Heart left ventricle (tissue), 13 donors: ENCODE results near the gene DRAM2.

Experiments
- POLR2A ChIP-seq, 2 donors: fragments of 450-650 bp; IDR thresholded peaks; one replicate each; pipeline ENCODE4 v1.6.1; 2017; ENCODE audit warnings: antibody characterized with exemption in 2 of 2, mild to moderate bottlenecking in 2 of 2, moderate library complexity in 2 of 2
- TF ChIP-seq, protein P1 (sequence below), 12 donors: fragments of 200-600 bp; sonication (generic) in 4 of 12; IDR thresholded peaks; one replicate each; pipeline versions ENCODE4 v1.5.0 to v1.8.0; 2018 to 2022; ENCODE audit warnings: antibody characterized with exemption in 12 of 12, mild to moderate bottlenecking in 5 of 12
- donor health status: ischemic (EF 13 %, LVEDD 7.1; RV severe dilation, severe dysfunction).
- donor health status: DM: no; HTN: yes; CAD: no.
- donor health status: DM: no; HTN: no; CAD: no.
- donor health status: ischemic (EF 25% LVEDD 6.9; RV normal size, moderate dysfunction).
- donor health status: ischemic (EF 25% LVEDD 5.7; RV mildly dilated, moderate dysfunction).
- donor health status: ischemic (EF 35%, LVEDD 5.7; RV mildly dilated, moderate dysfunction).
- donor health status: nonischemic (EF 11% LVEDD 7.7; RV severe dilation, severe dysfunction).
- donor health status: DM: yes; HTN: yes; CAD: no.
- donor health status: PGD.
- donor health status: ischemic (EF 29% LVEDD 5.4; RV normal size, mild dysfunction).
- donor health status: nonischemic (EF 23%, LVEDD 6.1; RV moderate dilation, normal function).

DNA sequence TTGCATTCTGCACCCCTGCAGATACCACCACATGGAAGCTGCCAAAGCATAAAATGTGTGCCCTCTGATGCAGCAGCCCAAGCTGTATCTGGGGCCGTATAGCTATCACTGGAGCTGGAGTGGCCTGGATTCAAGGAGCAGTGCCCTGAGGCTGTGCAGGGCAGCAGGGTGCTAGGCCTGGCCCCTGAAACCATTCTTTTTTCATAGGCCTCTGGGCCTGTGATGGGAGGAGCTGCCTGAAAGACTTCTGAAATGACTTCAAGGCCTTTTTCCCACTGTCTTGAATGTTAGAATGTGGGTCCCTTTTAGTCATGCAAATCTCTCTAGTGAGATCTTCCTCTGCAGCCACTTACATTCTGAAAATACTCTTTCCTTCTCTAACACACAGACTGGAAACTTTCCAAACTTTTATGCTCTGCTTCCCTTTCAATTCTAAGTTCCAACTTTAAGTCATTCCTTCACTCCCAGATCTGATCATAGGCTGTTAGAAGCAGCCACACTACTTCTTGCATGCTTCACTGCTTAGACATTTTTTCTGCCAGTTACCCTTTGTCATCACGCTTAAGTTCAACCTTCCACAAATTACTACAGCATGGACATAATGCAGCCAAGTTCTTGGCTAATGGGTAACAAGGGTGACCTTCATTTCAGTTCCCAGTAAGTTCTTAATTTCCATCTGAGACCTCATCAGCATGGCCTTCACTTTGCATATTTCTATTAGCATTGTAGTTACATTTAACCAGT, 42.4 kb downstream of the DRAM2 start:
- TF ChIP-seq, protein P1, sequence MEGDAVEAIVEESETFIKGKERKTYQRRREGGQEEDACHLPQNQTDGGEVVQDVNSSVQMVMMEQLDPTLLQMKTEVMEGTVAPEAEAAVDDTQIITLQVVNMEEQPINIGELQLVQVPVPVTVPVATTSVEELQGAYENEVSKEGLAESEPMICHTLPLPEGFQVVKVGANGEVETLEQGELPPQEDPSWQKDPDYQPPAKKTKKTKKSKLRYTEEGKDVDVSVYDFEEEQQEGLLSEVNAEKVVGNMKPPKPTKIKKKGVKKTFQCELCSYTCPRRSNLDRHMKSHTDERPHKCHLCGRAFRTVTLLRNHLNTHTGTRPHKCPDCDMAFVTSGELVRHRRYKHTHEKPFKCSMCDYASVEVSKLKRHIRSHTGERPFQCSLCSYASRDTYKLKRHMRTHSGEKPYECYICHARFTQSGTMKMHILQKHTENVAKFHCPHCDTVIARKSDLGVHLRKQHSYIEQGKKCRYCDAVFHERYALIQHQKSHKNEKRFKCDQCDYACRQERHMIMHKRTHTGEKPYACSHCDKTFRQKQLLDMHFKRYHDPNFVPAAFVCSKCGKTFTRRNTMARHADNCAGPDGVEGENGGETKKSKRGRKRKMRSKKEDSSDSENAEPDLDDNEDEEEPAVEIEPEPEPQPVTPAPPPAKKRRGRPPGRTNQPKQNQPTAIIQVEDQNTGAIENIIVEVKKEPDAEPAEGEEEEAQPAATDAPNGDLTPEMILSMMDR (IDR thresholded peaks at IDR 0.05), result no peak
- TF ChIP-seq POLR2A (IDR thresholded peaks at IDR 0.05), result no peak
